ENCODE measurements around the gene FAM72A.
A peak's percentile ranks its signal among the peaks of the same experiment; 100 is the strongest.
"Not testable (repeated sequence)": the region's sequence is repeated elsewhere in the genome, so short reads cannot be mapped to it uniquely, and the experiment has no call there.

FAM72A gene

GRCh38 chr1:206215600-206216392, 13.2 kb upstream of the FAM72A start:
- not testable (repeated sequence) for DNase-seq

GRCh38 chr1:206210802-206211201, 8.2 kb upstream of the FAM72A start:
- peak in 1 of 58 donors; percentile 7 for DNase-seq

GRCh38 chr1:206205569-206205968, 2.9 kb upstream of the FAM72A start:
- not testable (repeated sequence) for DNase-seq

GRCh38 chr1:206204871-206205270, 2.2 kb upstream of the FAM72A start:
- DNase-seq, result not testable (repeated sequence)

- DNase-seq, result not testable (repeated sequence)
Observed at GRCh38 chr1:206204159-206204511, 1.5 kb upstream of the FAM72A start.

- DNase-seq, result peak in 22 of 58 donors; percentile 9 to 83 (median 42)
Observed at GRCh38 chr1:206203364-206204158, 922 bp upstream of the FAM72A start, which contains the start of gene SRGAP2. Gene SRGAP2, plus strand, starts transcription at chr1:206203541. Its CDS starts 2,430 bp downstream, at chr1:206205971.

- not testable (repeated sequence) for DNase-seq
Observed at GRCh38 chr1:206196748-206197424, 5.8 kb downstream of the FAM72A start.

- DNase-seq, result not testable (repeated sequence)
Observed at GRCh38 chr1:206195182-206195581, 7.5 kb downstream of the FAM72A start.

- not testable (repeated sequence) for DNase-seq
Observed at GRCh38 chr1:206186826-206187225, 15.8 kb downstream of the FAM72A start.

GRCh38 chr1:206185778-206186177, 16.9 kb downstream of the FAM72A start:
- not testable (repeated sequence) for DNase-seq

- not testable (repeated sequence) for DNase-seq
Observed at GRCh38 chr1:206183788-206184187, 18.9 kb downstream of the FAM72A start.

GRCh38 chr1:206182368-206183317, 20.0 kb downstream of the FAM72A start:
- not testable (repeated sequence) for DNase-seq

- DNase-seq, result not testable (repeated sequence)
Observed at GRCh38 chr1:206179666-206180065, 23.0 kb downstream of the FAM72A start.

- not testable (repeated sequence) for DNase-seq
Observed at GRCh38 chr1:206178061-206178989, 24.3 kb downstream of the FAM72A start.

GRCh38 chr1:206176114-206176502, 26.5 kb downstream of the FAM72A start:
- not testable (repeated sequence) for DNase-seq

GRCh38 chr1:206175459-206176113, 27.1 kb downstream of the FAM72A start:
- DNase-seq, result not testable (repeated sequence)

GRCh38 chr1:206174182-206174868, 28.3 kb downstream of the FAM72A start:
- DNase-seq, result peak in 1 of 58 donors; percentile 11

All from anterior cingulate cortex (tissue), 58 donors.